Gastrocnemius medialis (tissue), 4 donors: ENCODE data around the gene MILR1. TPM values are rescaled to one million over a fixed set of nuclear protein-coding genes. Genes with fewer than 3 reads are reported as not detected.
"Not testable (repeated sequence)": the region's sequence is repeated elsewhere in the genome, so short reads cannot be mapped to it uniquely, and the experiment has no call there.

ENCODE experiments used
- ATAC-seq, 2 donors: fragments of 150-250 bp; one replicate each; pipeline ENCODE4 v1.9.1; 2016
- DNase-seq, 2 donors: peaks; one replicate each; pipeline ENCODE4 v3.0.0-alpha.2; 2019
- H3K27ac ChIP-seq, 4 donors: fragments of 200-600 bp; sonication (generic); 1 replicate in 1 of 4; 2 replicates in 3 of 4; pipeline ENCODE4 v1.5.1; 2016 to 2018; ENCODE audit warnings: mild to moderate bottlenecking in 2 of 4, moderate library complexity in 1 of 4
- H3K27me3 ChIP-seq, 3 donors: fragments of 200-600 bp; sonication (generic) in 2 of 3; 1 replicate in 1 of 3; 2 replicates in 2 of 3; pipeline versions ENCODE4 v1.5.1 to v1.6.0; 2016 to 2019; ENCODE audit warnings: mild to moderate bottlenecking in 1 of 3, moderate library complexity in 1 of 3
- H3K36me3 ChIP-seq, 2 donors: fragments of 200-600 bp; sonication (generic) in 1 of 2; one replicate each; pipeline ENCODE4 v1.5.1; 2017 to 2018
- H3K4me1 ChIP-seq, 2 donors: fragments of 200-600 bp; sonication (generic) in 1 of 2; one replicate each; pipeline ENCODE4 v1.5.1; 2016 to 2017; ENCODE audit warnings: mild to moderate bottlenecking in 2 of 2
- H3K4me3 ChIP-seq, 4 donors: fragments of 200-600 bp; sonication (generic) in 3 of 4; 1 replicate in 1 of 4; 2 replicates in 3 of 4; pipeline ENCODE4 v1.5.1; 2016 to 2019; ENCODE audit warnings: mild to moderate bottlenecking in 2 of 4
- H3K9me3 ChIP-seq, 3 donors: fragments of 200-600 bp; sonication (generic) in 2 of 3; 1 replicate in 1 of 3; 2 replicates in 2 of 3; pipeline ENCODE4 v1.5.1; 2016 to 2019
- CTCF ChIP-seq, 5 experiments: fragments of 450-650 bp in 3 of 5; fragments of 200-600 bp in 2 of 5; sonication (generic) in 2 of 5; IDR thresholded peaks in 4 of 5; conservative IDR thresholded peaks in 1 of 5; 1 replicate in 4 of 5; 2 replicates in 1 of 5; pipeline ENCODE4 v1.5.1; 2016 to 2019; ENCODE audit warnings: antibody characterized with exemption in 5 of 5, mild to moderate bottlenecking in 3 of 5, moderate library complexity in 3 of 5
- POLR2A ChIP-seq, 2 donors: fragments of 450-650 bp; IDR thresholded peaks; one replicate each; pipeline ENCODE4 v1.6.1; 2017; ENCODE audit warnings: antibody characterized with exemption in 2 of 2, mild to moderate bottlenecking in 2 of 2, moderate library complexity in 2 of 2
- in situ Hi-C, 4 donors: fragments of 200-750 bp; cut with MboI; loops; one replicate each; pipeline versions ENCODE4 v1.15.0 to v1.8.0; 2017; ENCODE audit warnings: low sequenced_read_pairs in 4 of 4
- intact Hi-C: fragments of 100-400 bp; cut with DNase I; formaldehyde crosslinking; loops from one replicate; pipeline ENCODE4 v1.15.1; 2023; ENCODE audit warnings: low total_unique reads
- total RNA-seq, 4 donors: library from RNA; depleted of rRNA; stranded (reverse); fragments of >200 nt; gene quantifications; one replicate each; pipeline versions ENCODE4 v1.1.0 to v1.2.3, GENCODE V29; 2016

The MILR1 gene
- total RNA-seq, 4 donors from 2014 or later, result 0.76 to 3.3 (median 2.2) TPM; not detected in 1

GRCh38 chr17:64418506-64419339, 30.2 kb upstream of the MILR1 start:
- DNase-seq (no peak), ATAC-seq (peak in 1 of 2 donors; percentile 57)
- Histone ChIP-seq H3K4me3 (peak overlapping the region in 1 of 4 donors; percentile 10), H3K36me3 (no peaks in the 10 kb centered on the region), H3K9me3 (no peaks in the 10 kb centered on the region), H3K27me3 (no peaks in the 10 kb centered on the region), H3K4me1 (peaks cover 0 to 5% of the 10 kb centered on the region in 2 donors), H3K27ac (peak overlapping the region in 2 of 4 donors; percentile 5 to 8)
- intact Hi-C loops (loop anchor here (1.0 kb wide), 2 partner anchors 97 to 111 kb away; no protein-coding TSS in a partner anchor), in situ Hi-C loops (loop anchor here in 1 of 4 donors (10.0 kb wide), 1 partner anchor 94 kb away; no protein-coding TSS in a partner anchor)
- TF ChIP-seq CTCF (IDR thresholded peaks at IDR 0.05 in 4 of 5, conservative IDR thresholded peaks at IDR 0.05 in 1 of 5), result peak; percentile 63 to 78 (median 68)
- no peak for TF ChIP-seq POLR2A (IDR thresholded peaks at IDR 0.05)

GRCh38 chr17:64420143-64420670, 28.7 kb upstream of the MILR1 start:
- Histone ChIP-seq H3K27me3 (no peaks in the 10 kb centered on the region), H3K4me3 (no peak overlapping the region), H3K9me3 (no peaks in the 10 kb centered on the region), H3K4me1 (peaks cover 0 to 5% of the 10 kb centered on the region in 2 donors), H3K27ac (no peak overlapping the region), H3K36me3 (no peaks in the 10 kb centered on the region)
- peak; percentile 50 to 71 (median 63) for TF ChIP-seq CTCF (IDR thresholded peaks at IDR 0.05 in 4 of 5, conservative IDR thresholded peaks at IDR 0.05 in 1 of 5)
- TF ChIP-seq POLR2A (IDR thresholded peaks at IDR 0.05), result no peak
- DNase-seq (no peak), ATAC-seq (peak; percentile 85)
- intact Hi-C loops, result loop anchor here (2.0 to 10.0 kb wide), 2 partner anchors 77 to 225 kb away; partner anchors contain the start of gene POLG2
- in situ Hi-C loops, result loop anchor here (5.0 to 10.0 kb wide), 5 partner anchors 95 to 225 kb away; no protein-coding TSS in a partner anchor

- not testable (repeated sequence) for H3K4me3 ChIP-seq, ATAC-seq, H3K27ac ChIP-seq, H3K9me3 ChIP-seq, DNase-seq, H3K4me1 ChIP-seq, H3K27me3 ChIP-seq, H3K36me3 ChIP-seq
- in situ Hi-C loops (loop anchor here (5.0 to 10.0 kb wide), 5 partner anchors 97 to 223 kb away; no protein-coding TSS in a partner anchor), intact Hi-C loops (loop anchor here (10.0 kb wide), 1 partner anchor 223 kb away; no protein-coding TSS in a partner anchor)
These were observed 26.8 kb upstream of the MILR1 start for GRCh38 chr17:64422121-64422520.

- ATAC-seq, result no peak
These were observed 25.0 kb upstream of the MILR1 start for GRCh38 chr17:64423881-64424280.

More at GRCh38 chr17:64423881-64424280, 25.0 kb upstream of the MILR1 start:
- Histone ChIP-seq H3K9me3 (no peaks in the 10 kb centered on the region), H3K36me3 (no peaks in the 10 kb centered on the region), H3K4me3 (no peak overlapping the region), H3K27me3 (peaks cover 0 to 5% (median 0%) of the 10 kb centered on the region in 3 donors), H3K27ac (no peak overlapping the region), H3K4me1 (no peaks in the 10 kb centered on the region)
- TF ChIP-seq CTCF (IDR thresholded peaks at IDR 0.05 in 4 of 5, conservative IDR thresholded peaks at IDR 0.05 in 1 of 5) (no peak), POLR2A (IDR thresholded peaks at IDR 0.05) (no peak)
- in situ Hi-C loops (loop anchor here (5.0 to 10.0 kb wide), 5 partner anchors 99 to 221 kb away; no protein-coding TSS in a partner anchor), intact Hi-C loops (loop anchor here (10.0 kb wide), 1 partner anchor 221 kb away; no protein-coding TSS in a partner anchor)
- no peak for DNase-seq
